ENCODE data around the gene DNAJC5G.

The DNAJC5G gene

DNA sequence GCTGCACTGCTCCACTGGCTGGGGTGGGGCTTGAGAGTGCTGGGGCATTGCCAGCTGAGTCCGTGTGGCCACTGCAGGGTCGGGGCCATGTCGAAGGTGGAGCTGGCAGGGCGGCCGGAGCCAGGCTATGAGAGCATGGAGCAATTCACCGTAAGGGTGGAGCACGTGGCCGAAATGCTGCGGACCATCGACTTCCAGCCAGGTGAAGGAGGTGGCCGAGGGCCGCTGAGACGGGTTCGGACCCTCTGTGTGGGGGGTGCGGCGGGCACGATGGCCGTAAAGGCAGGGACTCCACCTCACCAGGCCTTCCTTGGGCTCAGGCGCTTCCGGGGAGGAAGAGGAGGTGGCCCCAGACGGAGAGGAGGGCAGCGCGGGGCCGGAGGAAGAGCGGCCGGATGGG, 30.9 kb downstream of the DNAJC5G start:
- TF ChIP-seq CTCF (IDR thresholded peaks at IDR 0.05; ENCODE audit: low read depth, low read length), result no peak
- H3K4me3 ChIP-seq (ENCODE audit: low read depth, low read length), result no peak overlapping the region

GRCh38 chr2:27306573-27307286, 31.5 kb downstream of the DNAJC5G start:
- TF ChIP-seq CTCF (IDR thresholded peaks at IDR 0.05; ENCODE audit: low read depth, low read length), result no peak
- H3K4me3 ChIP-seq (ENCODE audit: low read depth, low read length), result no peak overlapping the region

- H3K4me3 ChIP-seq (ENCODE audit: low read depth, low read length), result no peak overlapping the region
- TF ChIP-seq CTCF (IDR thresholded peaks at IDR 0.05; ENCODE audit: low read depth, low read length), result no peak
These were observed 32.0 kb downstream of the DNAJC5G start for GRCh38 chr2:27307287-27307544.

DNA sequence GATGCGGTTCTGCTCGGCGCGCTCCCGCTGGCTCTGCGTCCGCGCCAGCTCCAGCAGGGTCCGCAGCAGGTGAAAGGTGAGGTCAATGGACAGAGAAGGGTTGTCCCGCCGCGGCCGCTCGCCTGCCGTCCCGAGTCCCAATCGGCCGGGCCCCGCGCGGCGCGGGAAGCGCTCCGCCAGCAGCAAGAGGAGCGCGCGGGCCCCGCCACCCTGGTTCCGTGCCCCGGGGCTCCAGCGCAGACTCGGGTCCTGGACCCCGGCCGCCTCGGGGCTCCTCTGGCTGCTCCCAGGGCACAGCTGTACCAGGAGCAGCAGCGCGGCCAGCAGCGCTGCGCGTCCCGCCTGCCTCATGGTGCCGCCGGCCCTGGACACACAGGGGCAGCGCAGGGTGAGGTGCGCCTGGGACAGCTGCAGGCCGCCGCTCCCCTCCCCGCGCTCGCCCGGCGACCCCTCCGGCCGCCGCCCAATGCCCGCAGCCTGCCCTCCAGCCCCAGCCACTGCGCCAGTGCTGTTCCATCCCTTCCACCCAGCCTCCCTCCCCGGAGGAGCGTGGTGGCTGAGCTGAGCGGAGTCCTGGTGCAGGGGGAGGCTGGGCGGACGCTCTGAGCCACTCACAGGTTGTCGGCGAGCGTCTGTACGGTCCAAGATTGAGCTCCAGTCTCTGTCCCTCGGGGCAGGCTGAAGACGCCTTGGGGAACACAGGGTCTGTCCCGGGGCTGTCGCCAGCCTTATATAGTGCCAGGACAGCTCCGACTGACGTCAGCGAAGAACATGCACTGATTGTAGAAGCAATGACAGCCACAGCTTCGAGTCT, 32.5 kb downstream of the DNAJC5G start:
- no peak overlapping the region for H3K4me3 ChIP-seq (ENCODE audit: low read depth, low read length)
- no peak for TF ChIP-seq CTCF (IDR thresholded peaks at IDR 0.05; ENCODE audit: low read depth, low read length)

GRCh38 chr2:27308359-27308881, 33.2 kb downstream of the DNAJC5G start, which contains the start of gene UCN:
Gene UCN, minus strand, starts transcription at chr2:27308445. Its CDS starts 550 bp downstream, at chr2:27307895.
- no peak for TF ChIP-seq CTCF (IDR thresholded peaks at IDR 0.05; ENCODE audit: low read depth, low read length)
- H3K4me3 ChIP-seq (ENCODE audit: low read depth, low read length), result no peak within 1 kb of the TSS

DNA sequence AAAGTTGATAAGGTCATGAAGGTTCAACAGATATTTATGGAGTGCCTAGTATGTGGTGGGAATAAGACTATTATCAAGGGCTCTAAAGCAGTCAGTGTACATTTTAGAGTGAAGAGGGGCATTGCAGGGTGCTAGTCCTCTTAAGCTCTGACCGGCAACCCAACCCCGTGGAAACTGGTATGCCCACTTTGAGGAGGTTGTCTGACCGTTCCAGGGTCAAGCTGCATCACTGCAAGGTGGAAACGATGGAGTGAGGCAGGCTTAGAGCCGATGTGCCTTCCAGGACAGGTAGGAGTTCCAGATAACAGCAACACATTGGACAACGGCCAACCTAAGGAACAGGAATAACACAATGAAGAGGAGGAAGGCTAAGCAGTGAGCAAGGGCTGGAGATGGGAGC, 34.4 kb downstream of the DNAJC5G start:
- H3K4me3 ChIP-seq (ENCODE audit: low read depth, low read length), result no peak overlapping the region
- no peak for TF ChIP-seq CTCF (IDR thresholded peaks at IDR 0.05; ENCODE audit: low read depth, low read length)

- H3K4me3 ChIP-seq (ENCODE audit: low read depth, low read length), result no peak overlapping the region
- no peak for TF ChIP-seq CTCF (IDR thresholded peaks at IDR 0.05; ENCODE audit: low read depth, low read length)
These were observed 36.9 kb downstream of the DNAJC5G start for GRCh38 chr2:27312152-27312551.

All from WI38 (cell line).